Liver (tissue), 9 donors: ENCODE measurements around the gene AJAP1. TPM values are rescaled to one million over a fixed set of nuclear protein-coding genes. Genes with fewer than 3 reads are reported as not detected.

Experiments used
- DNase-seq: peaks from one replicate; pipeline ENCODE4 v3.0.0-alpha.2; 2017; ENCODE audit warnings: low spot score
- H3K27ac ChIP-seq, 2 donors: one replicate each; pipeline ENCODE4 v1.7.0; 2013; ENCODE audit warnings: inconsistent platforms in 2 of 2, low read length in 2 of 2, control low read depth in 1 of 2, low read depth in 1 of 2, mild to moderate bottlenecking in 1 of 2
- H3K27me3 ChIP-seq, 4 donors: one replicate each; pipeline versions ENCODE4 v1.6.1 to v1.7.0; 2013; ENCODE audit warnings: low read length in 3 of 4, inconsistent platforms in 1 of 4, mild to moderate bottlenecking in 1 of 4, moderate library complexity in 1 of 4; ENCODE audit not compliant: control insufficient read depth in 4 of 4, insufficient read depth in 4 of 4
- H3K36me3 ChIP-seq, 4 donors: one replicate each; pipeline versions ENCODE4 v1.6.1 to v1.7.0; 2013; ENCODE audit warnings: low read length in 3 of 4, mild to moderate bottlenecking in 3 of 4, low read depth in 1 of 4, moderate library complexity in 1 of 4; ENCODE audit not compliant: control insufficient read depth in 4 of 4, insufficient read depth in 3 of 4
- H3K4me1 ChIP-seq, 4 donors: one replicate each; pipeline versions ENCODE4 v1.6.1 to v1.7.0; 2013; ENCODE audit warnings: low read length in 3 of 4, mild to moderate bottlenecking in 3 of 4, moderate library complexity in 1 of 4; ENCODE audit not compliant: control insufficient read depth in 4 of 4, insufficient read depth in 4 of 4
- H3K4me3 ChIP-seq, 3 donors: one replicate each; pipeline versions ENCODE4 v1.6.1 to v1.7.0; 2013; ENCODE audit warnings: low read length in 3 of 3, control low read depth in 1 of 3, low read depth in 1 of 3, mild to moderate bottlenecking in 1 of 3
- H3K9ac ChIP-seq, 2 donors: one replicate each; pipeline ENCODE4 v1.7.0; 2013; ENCODE audit warnings: low read length in 2 of 2, mild to moderate bottlenecking in 2 of 2, moderate library complexity in 2 of 2, control low read depth in 1 of 2, low read depth in 1 of 2
- H3K9me3 ChIP-seq, 4 donors: one replicate each; pipeline versions ENCODE4 v1.6.1 to v1.7.0; 2013; ENCODE audit warnings: low read length in 3 of 4; ENCODE audit not compliant: control insufficient read depth in 4 of 4
- EGR1 ChIP-seq, 2 donors: IDR thresholded peaks; 2 replicates each; pipeline ENCODE4 v1.6.1; 2016 to 2018; ENCODE audit warnings: antibody characterized with exemption in 2 of 2, low read depth in 2 of 2
- FOXA1 ChIP-seq: IDR thresholded peaks from 2 replicates; pipeline ENCODE4 v1.6.1; 2016; ENCODE audit warnings: antibody characterized with exemption
- FOXA2 ChIP-seq: IDR thresholded peaks from 2 replicates; pipeline ENCODE4 v1.6.1; 2016; ENCODE audit warnings: antibody characterized with exemption
- GABPA ChIP-seq, 2 donors: IDR thresholded peaks in 1 of 2; conservative IDR thresholded peaks in 1 of 2; 2 replicates each; pipeline ENCODE4 v1.6.1; 2016; ENCODE audit warnings: antibody characterized with exemption in 2 of 2, mild to moderate bottlenecking in 1 of 2, moderate library complexity in 1 of 2
- HNF4A ChIP-seq, 2 donors: conservative IDR thresholded peaks; 2 replicates each; pipeline ENCODE4 v1.6.1; 2016; ENCODE audit warnings: antibody characterized with exemption in 2 of 2, mild to moderate bottlenecking in 2 of 2
- HNF4G ChIP-seq: IDR thresholded peaks from 2 replicates; pipeline ENCODE4 v1.6.1; 2016; ENCODE audit warnings: antibody characterized with exemption
- JUND ChIP-seq, 2 donors: IDR thresholded peaks; 2 replicates each; pipeline ENCODE4 v1.6.1; 2016; ENCODE audit warnings: antibody characterized with exemption in 2 of 2
- NR2F2 ChIP-seq: IDR thresholded peaks from 2 replicates; pipeline ENCODE4 v1.6.1; 2016; ENCODE audit warnings: antibody characterized with exemption
- RXRA ChIP-seq, 2 donors: IDR thresholded peaks; 2 replicates each; pipeline ENCODE4 v1.6.1; 2017 to 2018; ENCODE audit warnings: antibody characterized with exemption in 2 of 2, mild to moderate bottlenecking in 1 of 2
- SP1 ChIP-seq: IDR thresholded peaks from 2 replicates; pipeline ENCODE4 v1.6.1; 2018; ENCODE audit warnings: antibody characterized with exemption, mild to moderate bottlenecking
- YY1 ChIP-seq: IDR thresholded peaks from 2 replicates; pipeline ENCODE4 v1.6.1; 2016; ENCODE audit warnings: antibody characterized with exemption, mild to moderate bottlenecking
- WGBS: extraction: QIAGEN DNeasy Blood & Tissue Kit; methylation state at CpG from one replicate; pipeline ENCODE4 v1.1.7; 2013; 5-methylcytosine and 5-hydroxymethylcytosine counted together
- polyA plus RNA-seq, 2 donors: library from polyadenylated mRNA; stranded (reverse) in 1 of 2; unstranded in 1 of 2; fragments of 200-250 nt in 1 of 2; fragments of >200 nt in 1 of 2; fragmentation: Nextera tagmentation in 1 of 2; extraction: Ambion mirVana in 1 of 2; gene quantifications; one replicate each; pipeline versions ENCODE4 v1.2.1 to v1.2.3, GENCODE V29; 2013 to 2015
- total RNA-seq, 2 donors: library from RNA; depleted of rRNA; stranded (reverse); fragments of >200 nt; gene quantifications; one replicate each; pipeline ENCODE4 v1.2.3, GENCODE V29; 2014
- TF ChIP-seq, protein P1 (sequence below): IDR thresholded peaks from 2 replicates; pipeline ENCODE4 v1.6.1; 2016; ENCODE audit warnings: antibody characterized with exemption
- TF ChIP-seq, protein P2 (sequence below): IDR thresholded peaks from 2 replicates; pipeline ENCODE4 v1.6.1; 2016; ENCODE audit warnings: antibody characterized with exemption, mild to moderate bottlenecking
- donor health status: healthy.
- donor health status: healthy.
- donor health status: healthy.
- donor health status: healthy.
- donor health status: healthy.

AJAP1 gene
- total and polyA plus RNA-seq, 4 donors: under 0.01 to 0.21 (median 0.08) TPM; not detected in 1

DNA sequence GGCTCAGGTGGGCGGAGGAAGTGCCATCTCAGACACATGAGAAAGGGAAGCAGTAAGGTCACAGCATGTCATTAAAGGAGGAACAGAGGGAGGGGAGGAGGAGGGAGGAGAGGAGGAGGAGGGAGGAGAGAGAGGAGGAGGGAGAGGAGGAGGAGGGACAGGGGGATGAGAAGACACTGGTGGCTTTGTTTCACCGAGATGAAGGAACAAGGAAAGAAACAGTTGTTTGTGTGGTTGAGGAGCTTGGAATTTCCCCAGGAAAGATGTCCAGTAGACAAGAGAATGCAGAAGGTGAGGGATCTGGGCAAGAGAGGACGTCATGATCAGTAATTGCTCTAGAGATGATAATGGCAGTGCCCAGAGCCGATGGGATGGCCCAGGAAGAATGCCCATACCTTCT is 97.7 kb downstream of the AJAP1 start:
- Histone ChIP-seq H3K4me3 (no peak overlapping the region), H3K4me1 (no peaks in the 10 kb centered on the region), H3K27ac (no peak overlapping the region), H3K36me3 (no peaks in the 10 kb centered on the region), H3K9ac (no peak overlapping the region), H3K27me3 (no peaks in the 10 kb centered on the region), H3K9me3 (no peaks in the 10 kb centered on the region)
- DNase-seq: no peak
- TF ChIP-seq HNF4A (conservative IDR thresholded peaks at IDR 0.05): no peak
- TF ChIP-seq RXRA (IDR thresholded peaks at IDR 0.05): no peak
- WGBS: 61% methylated on average over 4 of the region's 4 CpGs

DNA sequence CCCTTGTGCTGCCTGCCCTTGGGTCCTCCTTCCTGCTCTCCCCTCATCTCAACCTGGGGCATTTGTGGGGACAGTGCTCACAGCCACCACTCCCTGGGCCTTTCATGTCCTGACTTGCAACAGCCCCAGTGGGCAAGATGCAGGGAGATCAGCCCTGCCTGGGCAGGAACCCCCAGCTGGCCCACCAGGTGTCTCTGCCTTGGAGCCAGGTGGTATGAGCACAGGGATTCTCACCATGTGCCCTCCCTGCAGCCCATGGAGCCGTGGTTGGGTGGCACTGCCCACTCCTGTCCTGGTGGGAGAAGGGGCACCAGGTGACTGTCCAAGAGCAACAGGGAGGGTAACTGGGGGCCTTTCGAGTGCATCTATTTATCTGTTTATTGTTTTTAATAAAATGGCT is 100.4 kb downstream of the AJAP1 start:
- Histone ChIP-seq H3K9me3 (peaks cover 0 to 2% (median 0%) of the 10 kb centered on the region in 4 donors), H3K9ac (no peak overlapping the region), H3K36me3 (no peaks in the 10 kb centered on the region), H3K27me3 (no peaks in the 10 kb centered on the region), H3K4me1 (no peaks in the 10 kb centered on the region), H3K4me3 (no peak overlapping the region), H3K27ac (no peak overlapping the region)
- WGBS: 59% methylated on average over 2 of the region's 2 CpGs
- no peak for TF ChIP-seq EGR1 (IDR thresholded peaks at IDR 0.05; ENCODE audit: low read depth in 2 of 2)
- no peak for TF ChIP-seq YY1
- no peak for TF ChIP-seq GABPA (IDR thresholded peaks at IDR 0.05 in 1 of 2, conservative IDR thresholded peaks at IDR 0.05 in 1 of 2)
- no peak for TF ChIP-seq FOXA1
- no peak for TF ChIP-seq HNF4A (conservative IDR thresholded peaks at IDR 0.05)
- TF ChIP-seq, protein P1, sequence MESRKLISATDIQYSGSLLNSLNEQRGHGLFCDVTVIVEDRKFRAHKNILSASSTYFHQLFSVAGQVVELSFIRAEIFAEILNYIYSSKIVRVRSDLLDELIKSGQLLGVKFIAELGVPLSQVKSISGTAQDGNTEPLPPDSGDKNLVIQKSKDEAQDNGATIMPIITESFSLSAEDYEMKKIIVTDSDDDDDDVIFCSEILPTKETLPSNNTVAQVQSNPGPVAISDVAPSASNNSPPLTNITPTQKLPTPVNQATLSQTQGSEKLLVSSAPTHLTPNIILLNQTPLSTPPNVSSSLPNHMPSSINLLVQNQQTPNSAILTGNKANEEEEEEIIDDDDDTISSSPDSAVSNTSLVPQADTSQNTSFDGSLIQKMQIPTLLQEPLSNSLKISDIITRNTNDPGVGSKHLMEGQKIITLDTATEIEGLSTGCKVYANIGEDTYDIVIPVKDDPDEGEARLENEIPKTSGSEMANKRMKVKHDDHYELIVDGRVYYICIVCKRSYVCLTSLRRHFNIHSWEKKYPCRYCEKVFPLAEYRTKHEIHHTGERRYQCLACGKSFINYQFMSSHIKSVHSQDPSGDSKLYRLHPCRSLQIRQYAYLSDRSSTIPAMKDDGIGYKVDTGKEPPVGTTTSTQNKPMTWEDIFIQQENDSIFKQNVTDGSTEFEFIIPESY: no peak
- TF ChIP-seq RXRA (IDR thresholded peaks at IDR 0.05): no peak
- no peak for TF ChIP-seq HNF4G
- no peak for DNase-seq

DNA sequence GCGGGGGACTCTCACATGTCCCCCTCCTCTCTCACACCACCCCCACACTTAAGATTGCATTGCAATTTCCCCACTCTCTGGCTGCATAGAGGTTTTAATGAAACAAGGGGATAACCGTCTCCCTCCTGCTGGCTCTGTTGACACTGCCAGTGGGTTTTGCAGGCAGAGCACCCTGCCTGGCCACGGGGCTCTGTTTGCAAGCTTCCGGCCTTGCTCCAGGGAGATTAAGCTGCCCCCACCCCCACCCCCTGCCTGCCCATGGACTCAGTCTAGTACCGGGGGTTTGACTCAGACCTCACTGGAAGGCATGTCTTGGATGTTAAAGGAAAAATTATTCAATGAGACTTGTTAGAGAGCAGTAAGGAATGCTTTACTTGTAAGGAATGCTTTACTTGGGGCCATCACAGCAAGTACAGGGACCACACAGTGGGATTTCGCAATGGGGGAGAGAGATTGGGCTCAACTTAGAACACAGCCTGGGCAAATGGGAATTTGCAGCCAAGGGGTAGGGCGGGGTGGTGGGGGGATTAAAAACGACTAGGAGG is 101.0 kb downstream of the AJAP1 start:
- Histone ChIP-seq H3K9ac (no peak overlapping the region), H3K36me3 (no peaks in the 10 kb centered on the region), H3K4me1 (no peaks in the 10 kb centered on the region), H3K9me3 (peaks cover 0 to 2% (median 0%) of the 10 kb centered on the region in 4 donors), H3K4me3 (no peak overlapping the region), H3K27ac (no peak overlapping the region), H3K27me3 (no peaks in the 10 kb centered on the region)
- no peak for TF ChIP-seq FOXA2
- WGBS: 18% methylated on average over 8 of the region's 8 CpGs
- DNase-seq: no peak

DNA sequence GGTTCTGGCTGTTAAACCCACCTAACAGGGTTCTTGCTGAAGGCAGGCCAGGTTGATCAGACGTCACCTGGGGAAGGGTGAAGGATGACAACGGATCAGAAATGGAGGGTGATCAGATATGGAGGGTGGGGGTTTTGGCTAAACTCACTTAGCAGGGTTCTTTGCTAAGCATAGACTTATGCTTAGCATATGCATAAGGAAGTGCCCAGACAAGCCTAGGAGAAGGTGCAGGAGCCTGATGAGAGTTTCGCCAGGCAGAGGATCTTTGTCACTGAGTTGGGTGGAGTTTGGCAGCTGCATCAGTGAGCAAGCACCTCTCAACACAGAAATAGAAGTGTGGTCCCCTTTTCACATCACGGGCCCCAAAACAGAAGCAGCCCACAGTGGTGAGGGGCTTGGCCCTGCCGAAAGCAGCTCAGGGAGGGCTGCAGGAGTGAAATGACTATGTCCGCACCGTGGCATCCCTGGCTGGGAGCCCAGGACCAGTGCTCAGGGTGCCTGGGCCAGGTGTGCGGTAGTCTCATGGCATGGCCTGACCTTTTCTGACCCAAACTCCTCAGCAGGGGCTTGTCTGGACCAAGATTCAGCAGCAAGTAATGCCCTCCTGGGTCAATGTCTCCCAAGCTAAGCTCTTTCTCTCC is 101.6 kb downstream of the AJAP1 start:
- whole genome bisulfite sequencing: 78% methylated on average over 8 of the region's 8 CpGs
- peaks cover 0 to 2% (median 0%) of the 10 kb centered on the region in 4 donors for H3K9me3 ChIP-seq
- H3K27ac ChIP-seq: no peak overlapping the region
- H3K9ac ChIP-seq: no peak overlapping the region
- TF ChIP-seq SP1 (no peak), HNF4G (no peak), YY1 (no peak), JUND (IDR thresholded peaks at IDR 0.05) (no peak), EGR1 (IDR thresholded peaks at IDR 0.05; ENCODE audit: low read depth in 2 of 2) (no peak), RXRA (IDR thresholded peaks at IDR 0.05) (no peak), GABPA (IDR thresholded peaks at IDR 0.05 in 1 of 2, conservative IDR thresholded peaks at IDR 0.05 in 1 of 2) (no peak), FOXA2 (no peak), FOXA1 (no peak), NR2F2 (no peak)
- TF ChIP-seq, protein P2, sequence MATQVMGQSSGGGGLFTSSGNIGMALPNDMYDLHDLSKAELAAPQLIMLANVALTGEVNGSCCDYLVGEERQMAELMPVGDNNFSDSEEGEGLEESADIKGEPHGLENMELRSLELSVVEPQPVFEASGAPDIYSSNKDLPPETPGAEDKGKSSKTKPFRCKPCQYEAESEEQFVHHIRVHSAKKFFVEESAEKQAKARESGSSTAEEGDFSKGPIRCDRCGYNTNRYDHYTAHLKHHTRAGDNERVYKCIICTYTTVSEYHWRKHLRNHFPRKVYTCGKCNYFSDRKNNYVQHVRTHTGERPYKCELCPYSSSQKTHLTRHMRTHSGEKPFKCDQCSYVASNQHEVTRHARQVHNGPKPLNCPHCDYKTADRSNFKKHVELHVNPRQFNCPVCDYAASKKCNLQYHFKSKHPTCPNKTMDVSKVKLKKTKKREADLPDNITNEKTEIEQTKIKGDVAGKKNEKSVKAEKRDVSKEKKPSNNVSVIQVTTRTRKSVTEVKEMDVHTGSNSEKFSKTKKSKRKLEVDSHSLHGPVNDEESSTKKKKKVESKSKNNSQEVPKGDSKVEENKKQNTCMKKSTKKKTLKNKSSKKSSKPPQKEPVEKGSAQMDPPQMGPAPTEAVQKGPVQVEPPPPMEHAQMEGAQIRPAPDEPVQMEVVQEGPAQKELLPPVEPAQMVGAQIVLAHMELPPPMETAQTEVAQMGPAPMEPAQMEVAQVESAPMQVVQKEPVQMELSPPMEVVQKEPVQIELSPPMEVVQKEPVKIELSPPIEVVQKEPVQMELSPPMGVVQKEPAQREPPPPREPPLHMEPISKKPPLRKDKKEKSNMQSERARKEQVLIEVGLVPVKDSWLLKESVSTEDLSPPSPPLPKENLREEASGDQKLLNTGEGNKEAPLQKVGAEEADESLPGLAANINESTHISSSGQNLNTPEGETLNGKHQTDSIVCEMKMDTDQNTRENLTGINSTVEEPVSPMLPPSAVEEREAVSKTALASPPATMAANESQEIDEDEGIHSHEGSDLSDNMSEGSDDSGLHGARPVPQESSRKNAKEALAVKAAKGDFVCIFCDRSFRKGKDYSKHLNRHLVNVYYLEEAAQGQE: no peak
- H3K4me3 ChIP-seq: no peak overlapping the region
- no peaks in the 10 kb centered on the region for H3K4me1 ChIP-seq
- H3K36me3 ChIP-seq: no peaks in the 10 kb centered on the region
- no peaks in the 10 kb centered on the region for H3K27me3 ChIP-seq
- DNase-seq: no peak
